Hepatocyte (in vitro differentiated cells): ENCODE measurements around the gene KIF13A. TPM values are rescaled to one million over a fixed set of nuclear protein-coding genes. Genes with fewer than 3 reads are reported as not detected.
A peak's percentile ranks its signal among the peaks of the same experiment; 100 is the strongest.

ENCODE experiments used
- DNase-seq: peaks from one replicate; pipeline ENCODE4 v3.0.0-alpha.2; 2016; ENCODE audit warnings: low spot score
- H2AFZ ChIP-seq: fragments of 200-600 bp; sonication (generic); 2 replicates; pipeline ENCODE4 v1.6.0; 2016; ENCODE audit warnings: antibody characterized with exemption, mild to moderate bottlenecking
- H3K27ac ChIP-seq: fragments of 200-600 bp; sonication (generic); 2 replicates; pipeline ENCODE4 v1.5.1; 2016; ENCODE audit warnings: mild to moderate bottlenecking
- H3K27me3 ChIP-seq: fragments of 200-600 bp; sonication (generic); 2 replicates; pipeline ENCODE4 v1.6.1; 2016
- H3K36me3 ChIP-seq: fragments of 200-600 bp; sonication (generic); replicated peaks from 2 replicates; pipeline ENCODE4 v1.5.1; 2016; ENCODE audit warnings: low read depth; ENCODE audit not compliant: insufficient read depth
- H3K4me1 ChIP-seq: fragments of 200-600 bp; sonication (generic); 2 replicates; pipeline ENCODE4 v1.5.1; 2016; ENCODE audit warnings: mild to moderate bottlenecking, moderate library complexity; ENCODE audit not compliant: insufficient read depth
- H3K4me2 ChIP-seq: fragments of 200-600 bp; sonication (generic); 2 replicates; pipeline ENCODE4 v1.6.0; 2016
- H3K4me3 ChIP-seq: fragments of 200-600 bp; sonication (generic); 2 replicates; pipeline ENCODE4 v1.5.1; 2016; ENCODE audit warnings: mild to moderate bottlenecking
- H3K79me2 ChIP-seq: fragments of 200-600 bp; sonication (generic); 2 replicates; pipeline ENCODE4 v1.6.0; 2017; ENCODE audit warnings: mild to moderate bottlenecking
- H3K9me2 ChIP-seq: fragments of 200-600 bp; sonication (generic); replicated peaks from 2 replicates; pipeline ENCODE4 v1.6.0; 2017; ENCODE audit warnings: mild to moderate bottlenecking; ENCODE audit not compliant: insufficient read depth
- H3K9me3 ChIP-seq: fragments of 200-600 bp; sonication (generic); 2 replicates; pipeline ENCODE4 v1.5.1; 2016; ENCODE audit warnings: low read depth, mild to moderate bottlenecking
- H4K20me1 ChIP-seq: fragments of 200-600 bp; sonication (generic); 2 replicates; pipeline ENCODE4 v1.6.0; 2016; ENCODE audit warnings: mild to moderate bottlenecking; ENCODE audit not compliant: insufficient read depth, poor library complexity, severe bottlenecking
- EZH2 ChIP-seq: fragments of 200-600 bp; sonication (generic); IDR thresholded peaks from 2 replicates; pipeline ENCODE4 v1.6.1; 2016; ENCODE audit warnings: antibody characterized with exemption, mild to moderate bottlenecking, borderline replicate concordance
- EZH2phosphoT487 ChIP-seq: fragments of 200-600 bp; sonication (generic); IDR thresholded peaks from one replicate; pipeline ENCODE4 v1.6.1; 2018; ENCODE audit warnings: antibody characterized with exemption, mild to moderate bottlenecking, low read depth, moderate library complexity; ENCODE audit not compliant: unreplicated experiment, severe bottlenecking
- WGBS: methylation state at CpG from one replicate; pipeline ENCODE4 v1.1.6; 2016; ENCODE audit warnings: low lambda C conversion rate; ENCODE audit errors: missing lambda C conversion rate; 5-methylcytosine and 5-hydroxymethylcytosine counted together
- polyA plus RNA-seq: library from polyadenylated mRNA; unstranded; fragments of >200 nt; fragmentation: Nextera tagmentation; extraction: Ambion mirVana; gene quantifications from 2 replicates; pipeline ENCODE4 v1.2.1, GENCODE V29; 2016
- total RNA-seq: library from RNA; depleted of rRNA; stranded (reverse); fragments of >200 nt; gene quantifications from 2 replicates; pipeline ENCODE4 v1.2.3, GENCODE V29; 2014
- TF ChIP-seq, protein P1 (sequence below): fragments of 200-600 bp; sonication (generic); IDR thresholded peaks from 2 replicates; pipeline ENCODE4 v1.5.1; 2016; ENCODE audit warnings: antibody characterized with exemption, mild to moderate bottlenecking; ENCODE audit not compliant: poor library complexity

The KIF13A gene
- total and polyA plus RNA-seq, 2 experiments from 2014 or later: 13.0 to 27.9 TPM

DNA sequence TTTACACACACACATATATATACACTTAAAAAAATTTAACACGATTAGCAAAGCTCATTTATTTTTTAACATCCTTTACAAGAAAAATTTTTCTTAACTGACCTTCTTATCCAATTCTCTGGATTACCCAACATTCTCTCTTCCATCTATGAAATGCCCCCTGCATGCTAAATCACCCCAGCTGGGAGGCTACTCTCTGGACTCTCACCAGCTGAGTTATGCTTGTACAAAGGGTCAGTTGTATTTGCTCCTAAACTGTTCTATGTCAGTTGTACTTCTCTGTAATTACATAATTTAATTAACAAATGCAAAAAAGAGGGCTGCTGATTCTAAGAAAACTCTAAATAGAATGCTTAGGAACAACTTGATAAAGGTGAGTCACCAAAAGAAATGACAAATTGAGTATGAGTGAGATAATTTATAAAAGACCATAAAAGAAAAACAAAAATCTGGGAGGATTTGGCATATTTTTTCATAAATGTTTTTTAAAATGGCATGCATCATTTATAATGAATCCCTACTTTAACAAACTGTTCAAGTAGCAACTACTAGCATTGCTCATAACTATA lies 120.5 kb downstream of the KIF13A start:
- Histone ChIP-seq H4K20me1 (no peaks in the 10 kb centered on the region), H3K4me2 (no peak overlapping the region), H2AFZ (no peak overlapping the region)

DNA sequence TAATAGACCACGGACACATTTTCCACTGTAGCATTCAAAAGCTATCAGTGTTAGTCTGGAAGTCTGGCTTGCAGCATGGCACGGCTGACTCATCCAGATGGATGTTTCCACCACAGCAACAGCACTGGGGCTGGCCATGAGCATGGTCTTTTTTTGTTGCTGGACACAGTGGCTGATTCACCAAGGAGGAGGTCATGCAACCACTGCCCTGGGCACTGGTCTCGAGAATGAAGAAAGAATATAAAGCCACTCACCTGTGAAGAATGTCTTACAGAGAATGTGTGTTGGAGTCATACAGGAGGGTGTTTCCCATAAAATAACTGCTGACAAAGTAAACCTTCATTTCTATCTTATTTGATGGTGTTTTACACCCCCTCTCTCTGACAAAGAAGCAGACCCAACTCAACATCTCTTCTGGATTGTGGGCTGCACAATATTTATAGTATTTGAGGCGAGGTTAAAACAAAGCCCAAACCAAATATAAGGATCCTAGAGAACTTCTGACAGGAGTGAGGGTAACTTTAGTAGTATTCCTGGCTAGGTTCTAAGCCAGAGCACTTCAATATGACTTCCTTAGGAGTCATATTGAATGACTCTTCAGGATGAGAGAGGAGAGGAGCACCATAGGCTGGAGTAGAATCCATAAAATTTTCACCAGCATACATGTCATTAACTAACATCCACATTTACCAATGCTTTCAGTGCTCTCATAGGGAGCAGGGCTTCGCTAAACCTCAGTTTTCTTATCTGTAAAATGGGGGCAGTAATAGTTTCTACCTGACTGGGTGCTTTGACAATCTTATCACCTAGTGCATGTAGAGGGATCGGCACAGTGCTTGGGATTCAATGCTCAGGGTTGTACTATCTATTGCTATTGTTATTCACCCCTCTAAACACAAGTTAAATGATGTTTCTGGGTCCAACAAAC lies 121.4 kb downstream of the KIF13A start:
- Histone ChIP-seq H3K36me3 (no peaks in the 10 kb centered on the region), H3K4me3 (no peak overlapping the region), H3K9me2 (no peaks in the 10 kb centered on the region), H3K9me3 (no peaks in the 10 kb centered on the region), H3K27me3 (no peaks in the 10 kb centered on the region), H4K20me1 (no peaks in the 10 kb centered on the region), H2AFZ (no peak overlapping the region), H3K79me2 (no peaks in the 10 kb centered on the region), H3K4me2 (no peak overlapping the region), H3K27ac (peak overlapping the region; percentile 77), H3K4me1 (peaks cover 21% of the 10 kb centered on the region)
- whole genome bisulfite sequencing: 76% methylated on average over 6 of the region's 6 CpGs
- TF ChIP-seq EZH2phosphoT487 (no peak), EZH2 (no peak)
- TF ChIP-seq, protein P1, sequence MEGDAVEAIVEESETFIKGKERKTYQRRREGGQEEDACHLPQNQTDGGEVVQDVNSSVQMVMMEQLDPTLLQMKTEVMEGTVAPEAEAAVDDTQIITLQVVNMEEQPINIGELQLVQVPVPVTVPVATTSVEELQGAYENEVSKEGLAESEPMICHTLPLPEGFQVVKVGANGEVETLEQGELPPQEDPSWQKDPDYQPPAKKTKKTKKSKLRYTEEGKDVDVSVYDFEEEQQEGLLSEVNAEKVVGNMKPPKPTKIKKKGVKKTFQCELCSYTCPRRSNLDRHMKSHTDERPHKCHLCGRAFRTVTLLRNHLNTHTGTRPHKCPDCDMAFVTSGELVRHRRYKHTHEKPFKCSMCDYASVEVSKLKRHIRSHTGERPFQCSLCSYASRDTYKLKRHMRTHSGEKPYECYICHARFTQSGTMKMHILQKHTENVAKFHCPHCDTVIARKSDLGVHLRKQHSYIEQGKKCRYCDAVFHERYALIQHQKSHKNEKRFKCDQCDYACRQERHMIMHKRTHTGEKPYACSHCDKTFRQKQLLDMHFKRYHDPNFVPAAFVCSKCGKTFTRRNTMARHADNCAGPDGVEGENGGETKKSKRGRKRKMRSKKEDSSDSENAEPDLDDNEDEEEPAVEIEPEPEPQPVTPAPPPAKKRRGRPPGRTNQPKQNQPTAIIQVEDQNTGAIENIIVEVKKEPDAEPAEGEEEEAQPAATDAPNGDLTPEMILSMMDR: no peak
- peak; percentile 79 for DNase-seq

More for the DNA sequence above, 120.5 kb downstream of the KIF13A start:
- WGBS: no CpG with 5 or more reads among the region's 1 CpG
- Histone ChIP-seq H3K4me1 (peaks cover 21% of the 10 kb centered on the region), H3K9me3 (no peaks in the 10 kb centered on the region), H3K36me3 (no peaks in the 10 kb centered on the region), H3K79me2 (no peaks in the 10 kb centered on the region), H3K27me3 (no peaks in the 10 kb centered on the region), H3K27ac (no peak overlapping the region), H3K9me2 (no peaks in the 10 kb centered on the region), H3K4me3 (no peak overlapping the region)
- DNase-seq: no peak
- TF ChIP-seq EZH2: no peak
- no peak for TF ChIP-seq EZH2phosphoT487
- TF ChIP-seq, protein P1: no peak

DNA sequence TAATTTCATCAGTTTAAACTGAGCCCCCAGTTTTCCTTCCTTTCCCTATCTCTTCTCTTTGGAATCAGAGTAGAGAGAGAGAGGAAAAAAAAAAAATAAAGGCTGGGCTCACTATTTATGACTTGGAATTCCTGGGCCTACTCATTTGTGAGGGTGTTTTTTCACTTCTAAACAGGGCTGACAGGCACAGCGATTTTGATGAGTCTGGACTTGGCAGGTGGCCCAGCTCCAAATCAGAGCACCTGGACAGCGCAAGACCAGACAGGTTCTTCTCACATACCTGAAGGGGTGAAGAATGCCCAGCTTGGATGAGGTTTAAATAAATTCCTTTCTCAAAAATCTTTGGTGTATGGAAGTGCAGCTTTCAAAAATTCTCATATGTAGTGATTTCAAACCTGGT lies 122.2 kb downstream of the KIF13A start:
- H3K79me2 ChIP-seq: no peaks in the 10 kb centered on the region
- TF ChIP-seq EZH2 (no peak), EZH2phosphoT487 (no peak)
- TF ChIP-seq, protein P1: no peak
- no peaks in the 10 kb centered on the region for H3K27me3 ChIP-seq
- WGBS: 65% methylated on average over 2 of the region's 2 CpGs
- H3K4me3 ChIP-seq: no peak overlapping the region
- H3K9me2 ChIP-seq: no peaks in the 10 kb centered on the region
- peaks cover 21% of the 10 kb centered on the region for H3K4me1 ChIP-seq
- no peak overlapping the region for H2AFZ ChIP-seq
- peak; percentile 35 for DNase-seq
- no peaks in the 10 kb centered on the region for H3K36me3 ChIP-seq
- peak overlapping the region; percentile 77 for H3K27ac ChIP-seq
- H3K9me3 ChIP-seq: no peaks in the 10 kb centered on the region
- peak overlapping the region; percentile 11 for H3K4me2 ChIP-seq
- no peaks in the 10 kb centered on the region for H4K20me1 ChIP-seq
